Neural cell (in vitro differentiated cells): ENCODE data around the gene OTOP2.

Source experiments
- CTCF ChIP-seq: fragments of 450-650 bp; IDR thresholded peaks from 2 replicates; pipeline ENCODE4 v1.5.1; 2014; ENCODE audit warnings: antibody characterized with exemption, mild to moderate bottlenecking, moderate library complexity; ENCODE audit not compliant: poor library complexity, severe bottlenecking
- EP300 ChIP-seq: fragments of 450-650 bp; conservative IDR thresholded peaks from 2 replicates; pipeline ENCODE4 v1.6.1; 2014; ENCODE audit warnings: antibody characterized with exemption, mild to moderate bottlenecking, moderate library complexity; ENCODE audit not compliant: poor library complexity, severe bottlenecking
- EZH2 ChIP-seq: fragments of 200-600, 300-800 bp; shearing (Covaris generic), sonication (generic); IDR thresholded peaks from 2 replicates; pipeline ENCODE4 v1.6.1; 2014; ENCODE audit warnings: antibody characterized with exemption, low read length, borderline replicate concordance, mild to moderate bottlenecking; ENCODE audit not compliant: insufficient read depth, poor library complexity, severe bottlenecking
- POLR2AphosphoS5 ChIP-seq: IDR thresholded peaks from 2 replicates; pipeline ENCODE4 v1.6.1; 2012
- RAD21 ChIP-seq: fragments of 450-650 bp; conservative IDR thresholded peaks from 2 replicates; pipeline ENCODE4 v1.6.1; 2014; ENCODE audit warnings: antibody characterized with exemption, mild to moderate bottlenecking, moderate library complexity
- REST ChIP-seq: IDR thresholded peaks from 2 replicates; pipeline ENCODE4 v1.6.1; 2012; ENCODE audit warnings: borderline replicate concordance
- SMC3 ChIP-seq: fragments of 450-650 bp; conservative IDR thresholded peaks from 2 replicates; pipeline ENCODE4 v1.6.1; 2014; ENCODE audit warnings: antibody characterized with exemption, mild to moderate bottlenecking, moderate library complexity; ENCODE audit not compliant: poor library complexity

- TF ChIP-seq REST (no peak), CTCF (no peak), EP300 (no peak), POLR2AphosphoS5 (no peak), EZH2 (no peak), SMC3 (no peak), RAD21 (no peak)
Measured at GRCh38 chr17:74921026-74921681, 2.9 kb upstream of the OTOP2 start.
